GM21390 (cell line): ENCODE data around the gene TSPAN18.

ENCODE experiments used
- ATAC-seq: cut with Tn5 transposase; IDR thresholded peaks from one replicate; pipeline ENCODE4 v1.9.1; 2021; ENCODE audit not compliant: unreplicated experiment

Gene TSPAN18

DNA sequence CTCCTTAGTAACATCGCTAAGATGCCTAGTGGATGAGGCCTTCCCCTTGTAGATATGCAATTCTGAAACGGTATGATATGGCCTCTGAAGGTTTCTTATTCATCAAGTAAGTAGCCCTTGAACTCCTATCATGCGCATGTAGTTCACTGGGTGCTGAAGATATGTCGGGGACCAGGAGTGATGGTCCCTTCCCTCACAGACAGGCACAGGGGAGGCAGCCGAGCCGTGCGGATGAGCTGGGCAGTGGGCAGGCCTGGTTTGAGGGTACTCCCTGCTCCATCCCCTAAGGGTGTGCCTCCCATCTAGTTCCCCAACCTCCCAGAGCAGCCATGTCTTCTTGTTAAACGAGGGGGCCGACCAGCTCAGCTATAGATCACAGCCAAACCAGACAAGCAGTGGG is 183.8 kb downstream of the TSPAN18 start:
- ATAC-seq, result no peak

DNA sequence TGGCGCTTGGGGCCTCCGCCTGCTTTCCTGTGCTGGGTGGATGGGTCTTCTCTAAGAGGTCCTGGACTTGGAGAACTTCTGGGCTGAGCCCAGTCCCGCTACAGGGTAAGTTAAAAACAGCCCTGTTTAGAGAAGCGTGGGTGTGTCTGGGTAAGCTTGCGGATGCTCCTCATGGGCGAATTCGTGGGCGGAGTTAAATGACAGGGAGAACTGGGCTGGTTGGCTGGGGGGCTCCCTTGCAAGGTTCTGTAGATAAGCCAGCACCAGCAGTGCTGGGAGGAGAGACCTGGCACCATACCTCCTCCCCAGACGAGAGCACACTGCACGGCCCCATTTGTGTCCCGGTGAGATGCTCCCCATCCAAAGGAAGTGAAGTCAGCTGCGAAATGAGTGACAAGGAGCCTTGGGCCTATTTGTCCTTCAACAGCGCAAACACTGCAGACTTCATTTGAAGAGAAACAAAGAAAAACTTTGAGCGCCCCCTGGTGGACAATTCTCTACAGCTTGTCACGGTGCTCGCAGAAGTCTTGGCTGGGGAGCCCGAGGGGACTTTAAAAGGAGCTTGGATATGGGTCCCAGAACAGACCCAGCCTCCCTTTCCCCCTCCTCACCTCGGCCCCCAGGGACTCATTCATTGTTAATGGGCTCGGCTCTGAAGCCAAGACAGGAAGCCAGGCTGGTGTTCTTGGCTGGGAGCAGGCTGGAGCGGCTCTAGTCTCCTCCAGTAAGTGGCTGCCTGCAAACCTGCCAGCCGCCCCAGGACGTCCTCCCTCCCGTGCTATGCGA is 184.5 kb downstream of the TSPAN18 start:
- peak; percentile 73 for ATAC-seq

DNA sequence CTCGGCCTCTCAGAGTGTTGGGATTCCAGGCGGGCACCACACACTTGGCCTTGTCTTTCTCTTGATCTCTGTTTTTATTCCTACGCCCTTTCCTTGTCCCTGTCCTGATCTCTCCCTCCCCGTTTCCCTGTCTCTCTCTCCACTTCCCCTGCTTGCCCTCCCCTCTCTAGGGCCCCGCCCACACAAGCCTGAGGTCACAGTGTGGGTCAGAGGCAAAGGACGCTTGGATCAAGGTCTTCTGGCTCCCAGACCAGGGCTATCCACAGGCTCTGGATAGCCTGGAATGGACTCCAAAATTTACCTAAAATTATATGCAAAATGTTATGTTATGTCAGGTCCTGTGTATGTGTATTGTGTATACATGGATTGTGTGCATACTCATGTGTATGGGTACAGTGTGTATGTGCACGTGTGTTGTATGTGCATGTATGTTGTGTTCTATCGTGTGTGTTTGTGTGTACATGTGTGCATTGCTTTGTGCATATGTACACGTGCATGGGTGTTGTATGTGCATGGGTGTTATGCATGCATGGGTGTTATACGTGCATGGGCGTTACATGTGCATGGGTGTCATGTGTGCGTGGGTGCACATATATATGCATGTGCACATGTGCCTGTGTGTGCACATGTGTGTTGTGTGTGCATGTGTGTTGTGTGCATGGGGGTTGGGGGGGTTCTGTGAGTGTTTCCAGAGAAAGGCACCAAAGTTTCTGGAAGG is 185.7 kb downstream of the TSPAN18 start:
- no peak for ATAC-seq

DNA sequence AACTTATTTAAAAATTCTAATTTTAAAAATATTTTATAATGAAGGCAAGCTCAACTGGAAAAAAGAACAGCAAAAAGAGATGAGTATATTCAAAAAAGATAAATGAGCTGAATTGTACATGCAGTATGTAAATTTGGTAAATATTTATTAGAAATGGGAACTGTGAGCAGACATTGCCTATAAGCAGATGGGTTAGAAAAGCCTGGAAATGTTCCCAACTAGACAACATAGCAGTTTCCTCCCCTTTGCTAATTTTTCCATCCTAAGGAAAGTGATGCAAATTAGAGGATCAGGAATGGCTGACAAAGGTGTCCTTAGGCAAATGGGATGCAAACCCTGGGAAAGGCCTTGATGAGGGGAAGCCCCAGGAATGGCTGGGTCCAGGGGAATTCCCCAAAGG is 186.7 kb downstream of the TSPAN18 start:
- no peak for ATAC-seq

DNA sequence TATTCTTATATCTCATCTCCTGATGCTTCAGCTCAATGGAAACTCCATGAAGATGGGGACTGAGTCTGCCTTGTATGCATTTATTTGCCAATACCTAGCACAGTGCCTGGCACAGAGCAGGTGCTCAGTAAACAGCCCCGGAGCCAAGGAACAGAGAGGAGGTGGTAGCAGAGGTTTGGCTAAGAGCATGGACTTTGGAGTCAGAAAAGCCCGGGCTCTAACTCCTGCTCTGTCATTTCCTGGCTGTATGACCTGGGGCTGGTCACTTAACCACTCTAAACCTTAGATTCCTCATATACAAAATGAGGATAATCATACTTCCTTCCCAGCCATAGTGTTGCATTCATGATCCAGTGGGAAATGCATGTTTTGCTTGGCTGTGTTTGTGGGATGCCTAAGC is 187.3 kb downstream of the TSPAN18 start:
- no peak for ATAC-seq

DNA sequence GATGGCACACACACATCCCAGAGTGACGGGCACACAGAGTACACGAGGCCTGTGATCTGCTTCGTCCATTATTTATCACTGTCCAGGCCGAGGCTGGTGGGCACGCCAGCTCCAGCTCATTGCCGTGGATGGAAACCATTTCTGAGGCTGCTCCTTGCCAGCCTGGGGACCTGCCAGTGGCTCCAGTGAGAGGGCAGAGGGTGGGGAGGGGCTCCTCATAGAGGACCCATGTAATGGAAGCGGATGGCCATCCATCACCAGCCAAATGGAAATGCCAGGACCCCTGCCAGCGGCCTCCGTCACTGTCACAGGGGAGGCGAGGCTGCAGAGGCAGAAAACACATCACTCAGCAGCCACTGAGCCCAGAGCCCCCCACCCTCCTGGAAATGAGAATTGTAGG is 188.2 kb downstream of the TSPAN18 start:
- ATAC-seq, result no peak

DNA sequence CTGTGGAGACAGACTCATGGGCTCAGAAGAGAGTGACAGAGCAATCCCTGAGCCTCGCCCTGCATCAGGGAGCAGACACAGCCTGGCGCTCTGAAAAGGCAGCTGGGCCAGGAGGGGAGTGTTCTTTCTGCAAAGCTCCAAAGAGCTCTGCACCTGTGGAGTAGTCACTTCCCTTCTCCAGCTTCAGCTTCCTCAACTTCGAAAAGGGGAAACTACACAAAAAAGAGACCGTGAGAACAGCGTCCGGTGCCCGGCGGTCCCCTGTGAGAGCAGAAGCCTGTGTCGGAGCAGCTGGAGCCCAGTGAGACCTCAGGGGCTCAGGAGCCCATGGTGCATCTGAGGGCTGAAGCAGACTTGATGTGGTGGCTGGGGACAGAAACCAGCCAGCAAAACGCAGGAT is 188.9 kb downstream of the TSPAN18 start:
- ATAC-seq, result no peak

DNA sequence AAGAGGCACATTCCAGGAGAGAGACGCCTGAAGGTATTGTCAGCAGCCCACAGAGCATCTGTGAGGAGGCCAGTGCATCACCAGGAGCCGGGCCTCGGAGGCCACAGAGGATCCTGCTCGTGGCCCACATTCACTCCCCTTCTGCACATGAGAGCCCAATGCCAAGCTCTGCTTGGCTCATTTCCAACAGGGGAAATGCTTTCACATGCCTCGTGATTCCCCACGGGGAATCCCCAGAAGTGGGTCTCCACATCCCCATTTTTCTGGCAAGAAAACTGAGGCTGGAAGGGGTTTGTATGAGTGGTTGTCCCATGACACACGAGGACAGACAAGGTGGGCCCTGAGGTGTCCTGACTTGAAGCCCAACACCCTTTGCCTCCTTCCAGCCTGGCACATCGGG is 189.6 kb downstream of the TSPAN18 start:
- ATAC-seq, result no peak

DNA sequence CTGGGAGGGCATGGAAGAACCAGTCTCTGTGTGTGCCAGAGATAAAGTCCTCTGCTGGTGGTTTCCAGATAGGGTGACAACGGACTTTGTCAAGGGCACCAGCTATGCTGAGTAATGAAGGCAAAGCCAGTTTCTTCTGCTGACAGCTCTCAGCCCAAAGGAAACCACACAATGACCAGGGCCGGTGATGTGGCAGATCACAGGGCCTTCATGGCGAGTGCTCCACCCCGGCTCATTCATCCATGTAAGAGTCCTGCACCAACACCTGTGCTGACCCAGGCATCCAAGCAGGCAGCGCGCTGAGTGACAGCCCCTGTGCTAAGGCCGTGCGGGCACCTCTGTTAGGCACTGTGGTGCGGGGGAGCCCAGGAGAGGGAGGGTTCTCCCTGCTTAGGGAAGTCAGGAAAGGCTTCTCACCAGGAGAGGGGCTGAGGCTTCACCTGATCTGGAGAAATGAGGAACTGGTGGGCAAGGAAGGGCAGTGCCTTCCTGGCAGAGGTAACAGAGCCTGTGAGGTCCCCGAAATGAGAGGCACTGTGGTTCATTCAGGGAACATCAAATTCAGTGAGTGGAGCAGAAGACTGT is 190.1 kb downstream of the TSPAN18 start:
- ATAC-seq, result no peak

DNA sequence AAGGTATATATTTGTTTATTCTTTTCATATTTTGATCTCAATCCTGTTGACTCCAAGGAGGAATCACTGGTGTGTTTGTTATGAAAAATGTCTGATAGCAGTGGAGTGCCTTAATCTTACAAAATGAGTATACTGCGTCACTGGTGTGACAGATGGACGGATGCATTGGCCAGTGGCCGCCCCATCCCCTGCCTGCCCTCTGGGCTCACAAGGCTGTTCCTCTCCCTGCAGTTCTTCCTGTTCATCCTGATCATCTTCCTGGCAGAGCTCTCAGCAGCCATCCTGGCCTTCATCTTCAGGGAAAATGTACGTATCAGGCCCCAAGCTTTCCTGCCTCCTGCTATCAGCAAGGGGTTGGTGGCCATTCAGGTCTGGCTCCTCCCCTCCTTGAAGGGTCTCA is 191.0 kb downstream of the TSPAN18 start:
- no peak for ATAC-seq

DNA sequence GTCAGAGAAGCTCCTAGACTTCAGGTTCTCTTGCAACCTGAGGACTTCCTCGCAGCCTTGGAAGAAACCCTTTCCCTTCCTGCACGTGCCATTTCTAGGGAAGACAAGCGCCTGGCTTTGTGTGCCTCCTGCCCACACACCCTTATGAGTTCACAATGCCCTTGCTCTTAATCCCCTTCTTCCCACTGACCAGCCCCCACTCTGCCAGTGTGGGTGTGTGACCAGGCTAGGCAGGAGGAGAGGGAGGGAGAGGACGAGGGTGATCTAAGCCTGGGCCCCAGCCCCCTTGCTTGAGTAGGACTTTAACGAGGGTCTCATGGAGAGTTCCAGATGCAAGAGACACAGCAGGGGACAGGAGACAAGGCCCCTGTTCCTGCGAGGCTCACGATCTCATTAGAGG is 193.7 kb downstream of the TSPAN18 start:
- ATAC-seq, result no peak

DNA sequence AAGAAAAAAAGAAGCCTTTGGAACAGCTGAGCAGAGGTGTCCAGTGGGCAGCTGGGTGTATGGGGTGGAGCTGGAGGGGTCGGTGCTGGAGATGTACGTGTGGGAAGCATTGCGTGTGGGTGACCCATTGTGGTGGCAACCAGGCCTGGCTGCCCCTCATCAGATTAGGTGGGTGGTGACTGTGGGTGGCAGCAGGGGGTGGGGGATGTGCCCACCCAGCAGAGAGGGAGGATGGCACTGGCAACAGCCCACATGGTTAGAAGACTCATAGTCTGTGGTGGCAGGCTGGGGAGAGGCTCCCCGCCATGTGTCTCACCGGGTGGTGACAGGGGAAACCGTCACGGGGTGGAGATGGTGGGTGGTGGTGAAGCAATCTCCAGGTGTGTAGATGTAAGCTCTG is 196.4 kb downstream of the TSPAN18 start:
- ATAC-seq, result no peak

DNA sequence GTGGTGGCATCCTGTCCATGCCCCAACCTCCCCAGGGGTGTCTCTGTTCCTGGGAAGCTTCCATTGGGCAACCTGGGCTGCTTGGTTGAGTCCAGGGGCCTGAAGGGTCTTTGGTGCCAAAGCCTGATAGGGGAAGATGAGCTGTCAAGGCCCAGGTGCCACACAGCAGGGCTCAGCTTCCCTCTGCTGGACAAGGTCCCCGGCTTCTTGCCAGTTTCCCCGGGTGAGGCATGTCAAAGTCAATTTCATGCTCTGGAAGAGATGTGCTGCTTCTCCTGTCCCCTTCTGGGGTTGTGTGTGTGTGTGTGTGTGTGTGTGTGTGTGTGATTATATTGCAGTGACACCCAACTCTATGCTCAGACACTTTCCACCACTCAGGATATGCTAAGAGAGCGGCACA is 197.0 kb downstream of the TSPAN18 start:
- no peak for ATAC-seq

DNA sequence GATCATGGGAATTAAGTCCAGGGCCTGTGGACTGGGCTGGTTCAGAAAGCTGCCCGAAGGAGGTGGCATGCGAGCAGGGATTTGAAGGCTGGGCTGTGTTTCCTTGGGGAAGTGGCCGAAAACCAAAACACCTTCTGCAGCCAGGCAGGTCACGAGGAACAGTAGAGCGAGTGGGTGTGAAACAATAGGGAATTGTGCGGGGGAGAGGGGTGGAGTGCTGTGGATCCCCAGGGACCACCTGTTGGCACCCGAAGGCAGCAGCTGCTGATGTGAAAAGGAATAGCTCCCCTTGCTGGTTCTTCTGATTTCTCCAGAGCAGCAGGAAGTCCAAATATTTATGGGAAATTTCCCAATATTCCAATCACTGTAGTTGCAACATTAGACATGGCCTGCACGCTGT is 199.3 kb downstream of the TSPAN18 start:
- no peak for ATAC-seq

DNA sequence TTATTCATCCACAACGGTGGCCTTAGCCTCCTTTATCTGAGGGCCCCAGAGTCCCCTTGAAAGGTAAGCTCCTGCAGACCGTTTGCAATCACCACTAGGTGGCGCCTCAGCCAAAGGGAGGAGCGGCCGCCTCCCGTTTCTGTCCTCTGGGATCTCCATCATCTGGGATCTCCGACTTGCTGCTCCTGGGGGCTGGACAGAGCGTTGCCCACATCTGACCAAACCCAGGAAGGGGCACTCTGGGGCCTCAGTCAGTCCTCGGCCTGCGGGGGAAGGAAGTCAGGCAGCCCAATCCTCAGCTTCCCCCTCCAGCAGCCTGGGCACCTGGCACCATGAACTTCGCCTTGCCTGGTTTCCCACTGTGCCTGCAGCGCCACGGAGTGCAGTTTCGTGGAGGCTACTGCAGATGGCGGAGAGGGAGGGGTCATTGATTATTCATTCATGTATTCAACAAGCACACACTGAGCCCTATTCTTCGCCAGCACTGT is 200.5 kb downstream of the TSPAN18 start:
- ATAC-seq, result no peak

DNA sequence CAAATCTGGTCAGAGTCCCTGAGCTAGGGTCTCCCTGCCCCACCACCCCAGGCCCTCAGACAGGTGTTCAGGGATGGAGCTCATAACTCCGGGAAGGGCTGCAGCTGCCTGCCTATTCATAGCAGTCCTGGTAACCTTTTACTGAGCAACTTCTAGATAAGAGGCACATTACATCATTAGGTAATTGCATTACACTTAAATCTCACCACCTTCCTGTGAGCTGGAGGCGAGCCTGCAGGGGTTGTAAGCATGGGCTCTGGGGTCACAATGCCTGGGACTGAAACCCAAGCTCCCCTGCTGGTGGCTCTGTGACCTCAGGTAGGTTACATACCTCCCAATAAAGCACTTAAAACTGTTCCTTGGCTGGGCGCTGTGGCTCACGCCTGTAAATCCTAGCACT is 201.4 kb downstream of the TSPAN18 start:
- no peak for ATAC-seq

DNA sequence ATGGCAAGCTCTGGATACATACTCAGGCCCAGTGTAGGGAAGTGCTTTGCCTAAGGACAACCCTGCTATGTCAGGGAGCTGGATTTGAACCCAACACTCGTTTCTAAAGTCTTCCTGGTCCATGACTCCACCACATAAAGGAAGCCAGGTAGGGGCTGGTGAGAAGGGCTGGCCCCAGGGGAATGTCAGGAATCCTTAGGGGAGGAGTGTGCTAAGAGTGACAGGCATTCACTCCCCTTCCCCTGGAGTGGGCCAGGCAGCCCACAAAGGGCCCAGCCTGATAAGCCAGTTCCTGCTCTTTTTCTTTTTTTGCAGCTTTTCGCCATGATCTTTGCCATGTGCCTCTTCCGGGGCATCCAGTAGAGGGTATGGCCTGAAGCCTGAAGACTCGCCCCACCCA is 202.1 kb downstream of the TSPAN18 start:
- no peak for ATAC-seq

DNA sequence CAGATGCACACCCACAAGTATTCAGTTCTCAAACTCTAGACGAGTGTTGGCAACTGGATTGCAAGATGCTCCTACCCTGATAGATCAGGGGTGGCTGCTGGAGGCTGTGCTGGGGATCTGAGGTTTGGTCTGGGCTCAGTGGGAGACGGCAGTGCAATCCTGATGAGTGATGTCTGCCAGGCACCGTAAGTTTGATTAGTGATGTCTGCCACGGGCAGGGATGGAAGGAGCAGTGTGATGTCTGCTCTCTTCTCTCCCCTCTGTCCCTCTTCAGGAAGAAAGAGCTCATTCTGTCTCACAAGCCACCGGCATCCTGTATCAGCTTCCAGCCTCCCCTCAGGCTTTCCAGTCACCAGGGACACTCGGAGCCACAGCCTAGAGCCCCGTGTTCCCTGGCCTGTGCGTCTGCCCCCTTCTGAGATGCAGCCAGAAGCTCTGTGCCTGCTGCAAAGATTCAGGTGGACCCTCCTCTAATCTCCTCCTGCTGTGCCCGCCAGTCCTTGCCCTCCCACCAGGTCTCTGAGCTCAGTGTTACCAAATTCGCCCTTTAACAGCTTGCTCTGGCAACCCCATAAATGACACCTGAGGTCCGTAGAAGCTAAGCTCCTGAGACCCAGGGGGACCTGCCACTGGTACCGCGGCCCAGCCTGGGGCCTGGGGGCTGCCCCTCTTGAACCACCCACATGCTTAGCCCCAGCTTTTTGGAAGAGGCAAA is 204.0 kb downstream of the TSPAN18 start:
- no peak for ATAC-seq

DNA sequence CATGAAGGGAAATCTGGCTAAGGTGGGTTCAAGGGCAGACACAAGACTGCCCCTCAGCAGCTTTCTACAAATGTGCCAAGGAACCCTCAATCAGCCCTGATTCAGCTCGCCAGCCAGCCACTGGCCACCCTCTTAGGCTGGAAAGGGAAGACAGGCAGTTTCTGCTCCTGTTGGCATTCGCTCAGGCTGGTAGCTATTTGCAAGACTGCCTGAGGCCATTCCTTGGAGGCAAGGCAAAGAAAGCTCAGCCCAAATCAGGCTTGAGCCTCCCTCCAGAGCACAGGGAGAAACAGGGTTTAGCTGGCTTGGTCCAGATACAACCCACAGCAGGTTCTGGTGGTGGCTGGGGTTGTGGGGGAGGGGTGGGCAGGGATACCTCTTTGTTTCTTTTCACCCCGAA is 204.7 kb downstream of the TSPAN18 start:
- no peak for ATAC-seq

DNA sequence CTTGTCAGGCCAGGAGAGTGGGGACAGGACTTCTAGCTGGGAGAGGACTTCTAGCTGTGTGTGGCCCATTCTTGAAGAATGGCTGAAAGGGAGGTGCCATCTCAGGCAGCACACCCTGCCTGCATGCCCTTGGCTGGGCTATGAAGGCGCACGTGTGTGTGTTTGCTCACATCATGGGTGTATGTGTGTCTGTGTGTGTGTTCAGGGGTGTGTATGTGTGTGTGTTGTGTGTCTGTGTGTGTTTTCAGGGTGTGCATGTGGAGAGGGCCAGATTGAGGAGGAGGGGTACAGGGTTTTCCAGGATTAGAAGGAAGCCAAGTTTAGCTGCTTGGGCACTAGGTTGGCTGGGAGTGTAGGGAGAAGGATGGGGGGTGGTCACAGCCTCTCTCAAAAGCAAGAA is 207.3 kb downstream of the TSPAN18 start:
- no peak for ATAC-seq

DNA sequence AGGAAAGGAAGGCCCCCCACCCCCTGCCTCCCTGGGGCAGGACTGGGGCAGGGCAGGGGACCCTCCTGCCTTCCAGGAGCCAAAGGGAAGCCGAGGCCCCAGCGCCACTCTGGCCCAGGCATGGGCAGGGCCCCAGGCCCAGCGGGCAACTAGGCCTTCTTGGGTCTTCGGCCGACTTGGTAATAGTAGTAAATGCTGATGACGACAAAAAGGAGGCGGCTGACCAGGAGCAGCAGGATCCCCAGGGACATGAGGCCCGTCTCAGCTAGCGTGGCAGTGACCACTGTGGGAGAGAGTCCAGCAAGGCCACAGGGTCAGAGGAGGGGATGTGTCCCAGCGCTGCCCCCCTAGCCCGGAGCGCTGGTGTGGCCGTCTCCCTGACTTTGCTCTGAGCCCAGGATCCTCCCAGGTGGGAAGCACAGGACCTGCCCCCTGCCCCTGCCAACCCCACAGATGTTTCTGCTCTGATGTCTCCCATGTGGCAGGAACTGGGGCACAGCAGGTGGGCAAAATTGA is 208.0 kb downstream of the TSPAN18 start:
- no peak for ATAC-seq
